Activated B cell treated with CpG ODN at 0.5 μM for 24 hours (primary cell): ENCODE data around the gene MPRIP. TPM values are rescaled to one million over a fixed set of nuclear protein-coding genes. Genes with fewer than 3 reads are reported as not detected.
A peak's percentile ranks its signal among the peaks of the same experiment; 100 is the strongest.

ENCODE experiments used
- ATAC-seq: fragments of 200-7000 bp; cut with Tn5 transposase; one replicate; pipeline ENCODE4 v1.10.0; 2021; ENCODE audit warnings: low read depth, mild to moderate bottlenecking, moderate library complexity
- CTCF ChIA-PET: fragments of 350-600 bp; sonication (Branson Sonifier 250); formaldehyde crosslinking; loops from one replicate; lab custom pipeline; 2021; ENCODE audit warnings: antibody characterized with exemption; lab: Charles Lee
- POLR2A ChIA-PET: fragments of 350-600 bp; sonication (Branson Sonifier 250); formaldehyde crosslinking; loops from one replicate; lab custom pipeline; 2021; ENCODE audit warnings: antibody characterized with exemption; lab: Charles Lee
- DNase-seq: peaks from one replicate; pipeline ENCODE4 v3.0.0; 2022
- H3K27ac Mint-ChIP-seq: one replicate; pipeline ENCODE4 v1.8.0; 2020; ENCODE audit warnings: mixed read lengths
- H3K27me3 Mint-ChIP-seq: one replicate; pipeline ENCODE4 v1.8.0; 2021; ENCODE audit warnings: mixed read lengths
- H3K36me3 Mint-ChIP-seq: one replicate; pipeline ENCODE4 v1.8.0; 2021; ENCODE audit warnings: low read depth, mixed read lengths
- H3K4me1 Mint-ChIP-seq: one replicate; pipeline ENCODE4 v1.8.0; 2021; ENCODE audit warnings: mixed read lengths
- H3K4me3 Mint-ChIP-seq: one replicate; pipeline ENCODE4 v1.8.0; 2020; ENCODE audit warnings: mild to moderate bottlenecking, mixed read lengths
- H3K9me3 Mint-ChIP-seq: one replicate; pipeline ENCODE4 v1.8.0; 2020; ENCODE audit warnings: mixed read lengths
- CTCF ChIP-seq: fragments of 200-600 bp; IDR thresholded peaks from one replicate; pipeline ENCODE4 v1.8.0; 2022; ENCODE audit warnings: antibody characterized with exemption, mild to moderate bottlenecking
- intact Hi-C: fragments of 100-400 bp; cut with micrococcal nuclease; formaldehyde crosslinking; loops from one replicate; pipeline ENCODE4 v1.15.1; 2024
- total RNA-seq: library from RNA; stranded (reverse); gene quantifications from 2 replicates; pipeline ENCODE4 v1.2.3, GENCODE V29; 2022

The MPRIP gene
- total RNA-seq, 1 donor from 2014 or later: 231 TPM

- Mint-ChIP-seq H3K9me3 (no peaks in the 10 kb centered on the region), H3K4me3 (no peak overlapping the region), H3K36me3 (peaks cover 20% of the 10 kb centered on the region), H3K27me3 (no peaks in the 10 kb centered on the region), H3K27ac (no peak overlapping the region), H3K4me1 (peaks cover 50% of the 10 kb centered on the region)
- CTCF ChIA-PET: no interaction called here
- ATAC-seq (no peak), DNase-seq (no peak)
- TF ChIP-seq CTCF: no peak
- intact Hi-C loops: no loop called here
- POLR2A ChIA-PET: no interaction called here
Measured at GRCh38 chr17:17056156-17056539, 13.9 kb downstream of the MPRIP start.

DNA sequence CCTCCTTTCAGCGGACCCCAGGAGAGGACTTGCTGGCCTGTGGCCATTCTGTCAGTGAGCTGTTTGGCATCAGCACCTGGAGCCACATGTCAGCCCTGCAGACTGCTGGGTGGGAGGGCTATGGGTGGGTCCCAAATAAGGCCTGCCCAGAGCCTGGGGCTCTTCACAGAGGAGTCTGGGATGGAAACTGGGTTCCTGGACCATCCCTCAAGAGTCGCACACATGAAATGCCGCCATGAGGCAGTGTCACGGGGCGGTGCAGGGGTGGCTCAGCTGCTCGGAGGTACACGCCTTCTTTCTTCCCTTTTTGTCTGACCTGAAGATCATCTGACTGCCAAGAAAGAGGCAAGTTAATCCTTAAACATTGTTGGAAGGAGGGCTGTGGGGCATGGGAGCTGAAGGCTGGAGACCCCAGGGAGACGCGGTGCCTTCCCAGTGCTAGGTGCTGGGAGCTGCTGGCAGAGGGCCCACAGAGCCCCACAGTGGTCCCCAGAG, 14.8 kb downstream of the MPRIP start:
- TF ChIP-seq CTCF: no peak
- ChIA-PET POLR2A (no interaction called here), CTCF (no interaction called here)
- Mint-ChIP-seq H3K27ac (no peak overlapping the region), H3K4me1 (peaks cover 50% of the 10 kb centered on the region), H3K4me3 (no peak overlapping the region), H3K9me3 (no peaks in the 10 kb centered on the region), H3K27me3 (no peaks in the 10 kb centered on the region), H3K36me3 (peaks cover 20% of the 10 kb centered on the region)
- no peak for DNase-seq
- intact Hi-C loops: no loop called here
- no peak for ATAC-seq

- TF ChIP-seq CTCF: no peak
- H3K4me1 Mint-ChIP-seq: peaks cover 50% of the 10 kb centered on the region
- CTCF ChIA-PET: no interaction called here
- ATAC-seq (no peak), DNase-seq (peak; percentile 10)
- H3K27me3 Mint-ChIP-seq: no peaks in the 10 kb centered on the region
- H3K4me3 Mint-ChIP-seq: no peak overlapping the region
- intact Hi-C loops: no loop called here
- H3K36me3 Mint-ChIP-seq: peaks cover 25% of the 10 kb centered on the region
- H3K27ac Mint-ChIP-seq: no peak overlapping the region
- H3K9me3 Mint-ChIP-seq: no peaks in the 10 kb centered on the region
- POLR2A ChIA-PET: no interaction called here
Measured at GRCh38 chr17:17058304-17058703, 16.0 kb downstream of the MPRIP start.

DNA sequence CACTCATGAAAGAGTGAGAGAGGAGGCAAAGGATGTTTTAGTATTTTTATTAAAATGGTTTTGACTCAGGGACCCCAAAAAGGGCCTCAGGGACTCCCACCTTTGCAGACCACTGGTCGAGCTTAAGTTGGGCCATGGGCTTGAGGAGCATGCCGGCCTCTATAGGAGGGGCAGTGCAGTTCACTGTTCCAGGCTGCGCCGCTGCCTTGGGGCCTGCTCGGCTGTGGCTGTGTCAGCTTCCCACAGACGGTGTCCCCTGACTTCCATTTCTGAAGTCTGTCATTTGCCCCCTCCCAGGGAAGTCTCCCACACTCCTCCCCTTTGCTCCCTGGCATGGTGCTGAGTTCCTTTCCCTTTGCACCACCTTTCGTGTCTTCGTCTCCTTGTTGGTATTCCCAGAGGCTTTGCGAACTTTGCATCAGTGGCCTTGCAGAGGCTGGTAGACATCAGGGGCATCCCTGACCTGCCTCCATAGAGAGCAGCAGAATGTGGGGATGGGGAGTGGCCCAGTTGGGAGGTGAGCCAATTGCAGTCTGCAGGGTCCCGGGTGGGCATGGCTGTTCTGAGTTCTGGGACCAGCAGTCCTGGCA, 17.1 kb downstream of the MPRIP start:
- CTCF ChIA-PET: no interaction called here
- POLR2A ChIA-PET: no interaction called here
- no peak overlapping the region for H3K27ac Mint-ChIP-seq
- no peaks in the 10 kb centered on the region for H3K27me3 Mint-ChIP-seq
- H3K4me1 Mint-ChIP-seq: peaks cover 48% of the 10 kb centered on the region
- no peak overlapping the region for H3K4me3 Mint-ChIP-seq
- ATAC-seq (no peak), DNase-seq (peak; percentile 4)
- TF ChIP-seq CTCF: no peak
- intact Hi-C loops: no loop called here
- H3K36me3 Mint-ChIP-seq: peaks cover 29% of the 10 kb centered on the region
- H3K9me3 Mint-ChIP-seq: no peaks in the 10 kb centered on the region

DNA sequence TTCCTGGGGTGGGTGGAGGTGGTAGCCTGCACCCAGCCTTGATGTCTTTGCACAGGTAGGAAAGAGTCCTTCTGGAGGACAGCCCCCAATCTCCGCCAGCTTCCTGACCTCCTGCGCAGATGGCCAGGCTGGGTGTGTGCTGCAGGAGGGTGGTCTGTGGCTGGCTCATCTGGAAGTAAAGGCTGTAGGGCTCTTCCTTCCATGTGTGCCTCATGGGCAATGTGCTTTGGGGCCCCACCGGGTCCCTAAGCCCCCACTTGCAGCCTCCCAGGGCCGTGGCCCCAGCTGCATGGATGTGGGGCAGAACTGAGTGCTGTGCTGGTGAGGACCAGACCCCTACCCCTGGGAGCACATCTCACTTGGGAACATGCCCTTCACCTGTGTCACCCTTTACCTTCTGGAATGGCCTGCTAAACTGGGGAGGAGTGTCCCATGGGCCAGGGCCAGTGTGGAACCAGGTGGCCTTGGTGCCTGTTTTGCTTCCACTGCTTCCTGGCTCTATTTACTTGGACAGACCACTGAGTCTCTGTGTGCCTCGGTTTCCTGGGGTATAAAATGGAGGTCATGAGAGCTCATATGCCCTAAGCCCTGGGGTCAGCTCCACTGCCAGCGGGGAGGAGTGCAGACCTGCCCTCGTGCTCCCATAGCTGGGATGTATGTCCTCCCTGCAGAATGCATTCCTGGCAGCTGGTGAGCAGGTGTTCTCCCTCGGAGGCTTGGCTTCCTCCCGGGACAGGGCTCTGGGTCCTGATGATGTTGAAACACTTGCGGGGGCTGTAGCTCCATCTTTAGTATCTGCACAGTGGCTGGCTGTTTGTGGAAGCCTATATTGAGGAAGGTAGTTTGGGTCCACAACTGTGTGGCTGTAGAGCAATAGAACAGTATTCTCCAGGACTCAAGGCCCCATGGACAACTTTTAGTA, 18.0 kb downstream of the MPRIP start:
- Mint-ChIP-seq H3K36me3 (peaks cover 31% of the 10 kb centered on the region), H3K9me3 (no peaks in the 10 kb centered on the region), H3K4me3 (no peak overlapping the region), H3K27me3 (no peaks in the 10 kb centered on the region), H3K4me1 (peaks cover 54% of the 10 kb centered on the region), H3K27ac (no peak overlapping the region)
- ATAC-seq: no peak
- no peak for DNase-seq
- intact Hi-C loops: no loop called here
- no peak for TF ChIP-seq CTCF
- ChIA-PET CTCF (no interaction called here), POLR2A (interaction anchor here (0.5 kb wide), 1 partner anchor 60 kb away, joined by 7 read pairs; no protein-coding TSS in a partner anchor)
